Vagina (tissue), 2 donors: ENCODE results near the gene AGRN.

Experiments
- CTCF ChIP-seq, 3 experiments: fragments of 450-650 bp in 2 of 3; fragments of 200-600 bp in 1 of 3; sonication (generic) in 1 of 3; IDR thresholded peaks; one replicate each; pipeline ENCODE4 v1.5.1; 2017 to 2019; ENCODE audit warnings: antibody characterized with exemption in 3 of 3, mild to moderate bottlenecking in 2 of 3, moderate library complexity in 2 of 3
- POLR2A ChIP-seq, 2 donors: fragments of 450-650 bp; IDR thresholded peaks; one replicate each; pipeline ENCODE4 v1.6.1; 2017; ENCODE audit warnings: antibody characterized with exemption in 2 of 2, mild to moderate bottlenecking in 2 of 2, moderate library complexity in 2 of 2
- POLR2AphosphoS5 ChIP-seq, 2 donors: sonication (generic); formaldehyde crosslinking; IDR thresholded peaks; one replicate each; pipeline ENCODE4 v1.9.0; 2017; ENCODE audit warnings: antibody characterized with exemption in 2 of 2, mild to moderate bottlenecking in 2 of 2, low read depth in 1 of 2; ENCODE audit not compliant: insufficient read depth in 1 of 2

GRCh38 chr1:1091344-1092148 is 71.6 kb downstream of the AGRN start:
- TF ChIP-seq CTCF (IDR thresholded peaks at IDR 0.05) (no peak), POLR2A (IDR thresholded peaks at IDR 0.05) (no peak), POLR2AphosphoS5 (IDR thresholded peaks at IDR 0.05; ENCODE audit: insufficient read depth in 1 of 2, low read depth in 1 of 2) (no peak)
